ENCODE results near the gene PIK3CD.

PIK3CD gene

DNA sequence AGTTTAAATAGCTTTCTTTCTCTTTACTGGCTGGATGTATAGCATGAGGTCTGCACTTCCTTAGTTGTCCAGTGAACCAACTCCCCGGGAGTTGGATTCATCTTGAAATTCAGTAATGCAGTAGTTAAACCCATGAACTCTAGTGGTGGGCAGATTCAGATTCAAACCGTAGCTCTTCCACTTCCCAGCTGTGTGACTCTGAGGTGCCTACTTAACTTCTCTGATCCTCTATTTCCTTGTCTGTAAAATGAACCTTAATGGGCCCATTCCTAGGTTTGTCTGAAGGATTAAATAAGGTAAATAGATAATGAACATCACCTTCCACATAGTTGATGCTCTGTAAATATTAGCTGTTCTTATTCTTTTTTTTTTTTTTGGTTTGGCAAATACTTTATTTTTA is 16.5 kb downstream of the PIK3CD start:
- Histone ChIP-seq H3K9me2 (replicated peaks; ENCODE audit: control insufficient read depth, low read length) (no peaks in the 10 kb centered on the region), H4K20me1 (ENCODE audit: control insufficient read depth, insufficient read depth, low read depth, low read length) (no peaks in the 10 kb centered on the region; the same call in 1 of the 2 replicates), H3K9me3 (ENCODE audit: control insufficient read depth, insufficient read depth, low read length) (no peaks in the 10 kb centered on the region), H3K4me2 (ENCODE audit: low read length) (no peak overlapping the region), H3K4me3 (ENCODE audit: low read length) (no peak overlapping the region), H3K79me2 (ENCODE audit: control insufficient read depth, low read length) (peaks cover 33% of the 10 kb centered on the region), H3F3A (ENCODE audit: control insufficient read depth, insufficient read depth) (no peaks in the 10 kb centered on the region), H3K27ac (ENCODE audit: low read depth, low read length) (no peak overlapping the region), H3K27me3 (ENCODE audit: control insufficient read depth, low read length) (no peaks in the 10 kb centered on the region), H3K36me3 (ENCODE audit: control insufficient read depth, low read length) (peaks cover 3% of the 10 kb centered on the region; the same call in 1 of the 2 replicates), H3K4me1 (ENCODE audit: control insufficient read depth, low read length) (no peaks in the 10 kb centered on the region)
- TF ChIP-seq, protein P1, sequence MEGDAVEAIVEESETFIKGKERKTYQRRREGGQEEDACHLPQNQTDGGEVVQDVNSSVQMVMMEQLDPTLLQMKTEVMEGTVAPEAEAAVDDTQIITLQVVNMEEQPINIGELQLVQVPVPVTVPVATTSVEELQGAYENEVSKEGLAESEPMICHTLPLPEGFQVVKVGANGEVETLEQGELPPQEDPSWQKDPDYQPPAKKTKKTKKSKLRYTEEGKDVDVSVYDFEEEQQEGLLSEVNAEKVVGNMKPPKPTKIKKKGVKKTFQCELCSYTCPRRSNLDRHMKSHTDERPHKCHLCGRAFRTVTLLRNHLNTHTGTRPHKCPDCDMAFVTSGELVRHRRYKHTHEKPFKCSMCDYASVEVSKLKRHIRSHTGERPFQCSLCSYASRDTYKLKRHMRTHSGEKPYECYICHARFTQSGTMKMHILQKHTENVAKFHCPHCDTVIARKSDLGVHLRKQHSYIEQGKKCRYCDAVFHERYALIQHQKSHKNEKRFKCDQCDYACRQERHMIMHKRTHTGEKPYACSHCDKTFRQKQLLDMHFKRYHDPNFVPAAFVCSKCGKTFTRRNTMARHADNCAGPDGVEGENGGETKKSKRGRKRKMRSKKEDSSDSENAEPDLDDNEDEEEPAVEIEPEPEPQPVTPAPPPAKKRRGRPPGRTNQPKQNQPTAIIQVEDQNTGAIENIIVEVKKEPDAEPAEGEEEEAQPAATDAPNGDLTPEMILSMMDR (IDR thresholded peaks at IDR 0.05; ENCODE audit: low read depth, low read length, poor library complexity, severe bottlenecking): no peak
- TF ChIP-seq EZH2phosphoT487 (IDR thresholded peaks at IDR 0.05; ENCODE audit: borderline replicate concordance, low read length): no peak

DNA sequence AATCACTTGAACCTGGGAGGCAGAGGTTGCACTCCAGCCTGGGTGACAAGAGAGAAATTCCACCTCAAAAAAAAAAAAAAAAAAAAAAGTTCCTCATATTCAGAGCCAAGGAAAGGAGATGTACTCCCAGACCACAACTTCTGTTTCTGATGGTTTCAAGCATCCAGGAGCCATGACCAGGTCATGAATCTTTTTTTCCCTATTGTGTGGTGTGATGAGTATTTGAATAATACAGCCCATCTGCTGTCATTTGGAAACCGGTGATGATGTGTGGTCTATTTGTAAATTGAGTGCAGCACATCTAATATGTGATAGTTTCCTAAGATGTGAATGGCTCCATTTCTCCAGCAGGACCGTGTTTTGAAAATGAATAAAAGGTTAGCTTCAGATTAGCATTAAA is 18.6 kb downstream of the PIK3CD start:
- TF ChIP-seq, protein P1 (IDR thresholded peaks at IDR 0.05; ENCODE audit: low read depth, low read length, poor library complexity, severe bottlenecking): no peak
- TF ChIP-seq EZH2phosphoT487 (IDR thresholded peaks at IDR 0.05; ENCODE audit: borderline replicate concordance, low read length): no peak
- H3F3A ChIP-seq (ENCODE audit: control insufficient read depth, insufficient read depth): no peaks in the 10 kb centered on the region
- no peaks in the 10 kb centered on the region; the same call in 1 of the 2 replicates for H4K20me1 ChIP-seq (ENCODE audit: control insufficient read depth, insufficient read depth, low read depth, low read length)

GRCh38 chr1:9671377-9672140 is 20.0 kb downstream of the PIK3CD start:
- H3K9me3 ChIP-seq (ENCODE audit: control insufficient read depth, insufficient read depth, low read length): no peaks in the 10 kb centered on the region
- no peaks in the 10 kb centered on the region for H3K27me3 ChIP-seq (ENCODE audit: control insufficient read depth, low read length)
- H3K9me2 ChIP-seq (replicated peaks; ENCODE audit: control insufficient read depth, low read length): no peaks in the 10 kb centered on the region
- H3K4me2 ChIP-seq (ENCODE audit: low read length): no peak overlapping the region
- no peak overlapping the region for H3K4me3 ChIP-seq (ENCODE audit: low read length)
- H3K4me1 ChIP-seq (ENCODE audit: control insufficient read depth, low read length): no peaks in the 10 kb centered on the region
- no peak overlapping the region for H3K27ac ChIP-seq (ENCODE audit: low read depth, low read length)
- peaks cover 31% of the 10 kb centered on the region for H3K79me2 ChIP-seq (ENCODE audit: control insufficient read depth, low read length)
- TF ChIP-seq EZH2phosphoT487 (IDR thresholded peaks at IDR 0.05; ENCODE audit: borderline replicate concordance, low read length): no peak
- TF ChIP-seq, protein P1 (IDR thresholded peaks at IDR 0.05; ENCODE audit: low read depth, low read length, poor library complexity, severe bottlenecking): no peak
- H4K20me1 ChIP-seq (ENCODE audit: control insufficient read depth, insufficient read depth, low read depth, low read length): no peaks in the 10 kb centered on the region; the same call in 1 of the 2 replicates
- H3F3A ChIP-seq (ENCODE audit: control insufficient read depth, insufficient read depth): no peaks in the 10 kb centered on the region
- H3K36me3 ChIP-seq (ENCODE audit: control insufficient read depth, low read length): peaks cover 3% of the 10 kb centered on the region; the same call in 1 of the 2 replicates

More for the DNA sequence above, 18.6 kb downstream of the PIK3CD start:
- Histone ChIP-seq H3K27ac (ENCODE audit: low read depth, low read length) (no peak overlapping the region), H3K4me1 (ENCODE audit: control insufficient read depth, low read length) (no peaks in the 10 kb centered on the region), H3K27me3 (ENCODE audit: control insufficient read depth, low read length) (no peaks in the 10 kb centered on the region), H3K9me2 (replicated peaks; ENCODE audit: control insufficient read depth, low read length) (no peaks in the 10 kb centered on the region), H3K9me3 (ENCODE audit: control insufficient read depth, insufficient read depth, low read length) (no peaks in the 10 kb centered on the region), H3K4me3 (ENCODE audit: low read length) (no peak overlapping the region), H3K4me2 (ENCODE audit: low read length) (no peak overlapping the region), H3K79me2 (ENCODE audit: control insufficient read depth, low read length) (peaks cover 28% of the 10 kb centered on the region), H3K36me3 (ENCODE audit: control insufficient read depth, low read length) (peaks cover 3% of the 10 kb centered on the region; the same call in 1 of the 2 replicates)
